Muscle layer of duodenum (tissue), 2 donors: ENCODE data around the gene ZNF469.
A peak's percentile ranks its signal among the peaks of the same experiment; 100 is the strongest.

Source experiments
- H3K27ac ChIP-seq: one replicate; pipeline ENCODE4 v1.7.0; 2013; ENCODE audit warnings: mild to moderate bottlenecking, low read length
- H3K27me3 ChIP-seq: one replicate; pipeline ENCODE4 v1.7.0; 2013; ENCODE audit warnings: low read depth, mild to moderate bottlenecking, control low read depth, low read length
- H3K36me3 ChIP-seq, 2 donors: one replicate each; pipeline ENCODE4 v1.7.0; 2013; ENCODE audit warnings: low read length in 2 of 2, control low read depth in 1 of 2, mild to moderate bottlenecking in 1 of 2; ENCODE audit not compliant: insufficient read depth in 2 of 2, control insufficient read depth in 1 of 2
- H3K4me1 ChIP-seq, 2 donors: one replicate each; pipeline ENCODE4 v1.7.0; 2013; ENCODE audit warnings: low read length in 2 of 2, mild to moderate bottlenecking in 2 of 2, control low read depth in 1 of 2, moderate library complexity in 1 of 2; ENCODE audit not compliant: insufficient read depth in 2 of 2, control insufficient read depth in 1 of 2
- H3K4me3 ChIP-seq, 2 donors: one replicate each; pipeline ENCODE4 v1.7.0; 2013; ENCODE audit warnings: low read length in 2 of 2, low read depth in 1 of 2, mild to moderate bottlenecking in 1 of 2
- H3K9me3 ChIP-seq, 2 donors: one replicate each; pipeline ENCODE4 v1.7.0; 2013; ENCODE audit warnings: low read length in 2 of 2, control low read depth in 1 of 2, mild to moderate bottlenecking in 1 of 2; ENCODE audit not compliant: control insufficient read depth in 1 of 2
- donor health status: healthy.

The ZNF469 gene, protein sequence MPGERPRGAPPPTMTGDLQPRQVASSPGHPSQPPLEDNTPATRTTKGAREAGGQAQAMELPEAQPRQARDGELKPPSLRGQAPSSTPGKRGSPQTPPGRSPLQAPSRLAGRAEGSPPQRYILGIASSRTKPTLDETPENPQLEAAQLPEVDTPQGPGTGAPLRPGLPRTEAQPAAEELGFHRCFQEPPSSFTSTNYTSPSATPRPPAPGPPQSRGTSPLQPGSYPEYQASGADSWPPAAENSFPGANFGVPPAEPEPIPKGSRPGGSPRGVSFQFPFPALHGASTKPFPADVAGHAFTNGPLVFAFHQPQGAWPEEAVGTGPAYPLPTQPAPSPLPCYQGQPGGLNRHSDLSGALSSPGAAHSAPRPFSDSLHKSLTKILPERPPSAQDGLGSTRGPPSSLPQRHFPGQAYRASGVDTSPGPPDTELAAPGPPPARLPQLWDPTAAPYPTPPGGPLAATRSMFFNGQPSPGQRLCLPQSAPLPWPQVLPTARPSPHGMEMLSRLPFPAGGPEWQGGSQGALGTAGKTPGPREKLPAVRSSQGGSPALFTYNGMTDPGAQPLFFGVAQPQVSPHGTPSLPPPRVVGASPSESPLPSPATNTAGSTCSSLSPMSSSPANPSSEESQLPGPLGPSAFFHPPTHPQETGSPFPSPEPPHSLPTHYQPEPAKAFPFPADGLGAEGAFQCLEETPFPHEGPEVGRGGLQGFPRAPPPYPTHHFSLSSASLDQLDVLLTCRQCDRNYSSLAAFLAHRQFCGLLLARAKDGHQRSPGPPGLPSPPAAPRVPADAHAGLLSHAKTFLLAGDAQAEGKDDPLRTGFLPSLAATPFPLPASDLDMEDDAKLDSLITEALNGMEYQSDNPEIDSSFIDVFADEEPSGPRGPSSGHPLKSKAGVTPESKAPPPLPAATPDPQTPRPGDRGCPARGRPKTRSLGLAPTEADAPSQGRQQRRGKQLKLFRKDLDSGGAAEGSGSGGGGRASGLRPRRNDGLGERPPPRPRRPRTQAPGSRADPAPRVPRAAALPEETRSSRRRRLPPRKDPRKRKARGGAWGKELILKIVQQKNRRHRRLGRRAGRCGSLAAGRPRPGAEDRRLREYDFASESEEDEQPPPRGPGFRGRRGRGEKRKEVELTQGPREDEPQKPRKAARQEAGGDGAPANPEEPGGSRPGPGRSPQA (N-terminal part only)

DNA sequence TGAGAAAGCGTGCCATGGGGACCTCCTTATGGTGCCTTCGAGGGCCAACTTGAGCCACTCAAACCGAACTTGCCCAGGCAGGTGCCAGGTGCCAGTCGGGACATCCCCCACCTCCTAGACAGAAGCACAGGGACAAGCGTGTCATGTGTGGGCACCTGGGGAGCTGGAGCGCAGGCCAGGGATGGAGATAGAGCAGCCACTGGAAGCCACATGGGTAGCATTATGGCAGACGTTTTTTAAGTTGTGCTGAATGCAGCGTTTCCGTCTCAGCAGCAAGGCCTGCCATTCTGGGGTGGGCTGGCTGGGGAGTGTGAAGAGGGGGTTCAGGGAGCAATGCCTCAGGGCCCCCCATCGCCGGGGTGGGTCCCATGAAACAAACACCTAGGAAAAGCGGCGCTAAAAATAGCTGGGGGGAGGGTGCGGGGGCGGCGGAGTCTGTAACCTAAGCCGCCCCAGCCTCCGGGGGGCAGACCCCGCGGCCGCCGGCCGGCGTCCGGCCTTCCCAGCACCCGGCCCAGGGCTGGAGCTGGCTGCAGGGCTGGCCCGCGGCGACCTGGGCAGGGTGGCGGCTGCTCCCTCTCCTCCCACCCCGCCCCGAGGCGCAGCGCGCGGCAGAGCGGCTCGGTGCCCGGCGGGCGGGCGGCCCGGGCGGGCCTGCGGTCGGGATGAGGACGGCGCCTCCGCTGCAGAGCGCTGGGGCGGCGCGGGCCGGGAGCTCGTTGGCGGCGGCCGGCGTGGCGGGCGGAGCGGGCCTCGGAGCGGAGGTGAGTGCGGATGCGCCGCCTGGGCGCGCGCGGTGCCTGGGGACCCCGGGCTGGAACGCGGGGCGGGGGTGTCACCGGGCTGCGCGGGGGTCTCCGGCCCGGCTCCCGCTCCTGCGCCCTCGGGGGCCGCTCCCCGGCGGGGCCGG lies at the start of gene ZNF469:
Gene ZNF469, plus strand, starts transcription at position 469 of the 910 bp plus-strand sequence. CDS start 44,512 bp downstream, outside the sequence.
- H3K27me3 ChIP-seq: peaks cover 15% of the 10 kb centered on the region
- no peak within 1 kb of the TSS for H3K27ac ChIP-seq
- peak within 1 kb of the TSS in 1 of 2 donors; percentile 59 for H3K4me3 ChIP-seq

DNA sequence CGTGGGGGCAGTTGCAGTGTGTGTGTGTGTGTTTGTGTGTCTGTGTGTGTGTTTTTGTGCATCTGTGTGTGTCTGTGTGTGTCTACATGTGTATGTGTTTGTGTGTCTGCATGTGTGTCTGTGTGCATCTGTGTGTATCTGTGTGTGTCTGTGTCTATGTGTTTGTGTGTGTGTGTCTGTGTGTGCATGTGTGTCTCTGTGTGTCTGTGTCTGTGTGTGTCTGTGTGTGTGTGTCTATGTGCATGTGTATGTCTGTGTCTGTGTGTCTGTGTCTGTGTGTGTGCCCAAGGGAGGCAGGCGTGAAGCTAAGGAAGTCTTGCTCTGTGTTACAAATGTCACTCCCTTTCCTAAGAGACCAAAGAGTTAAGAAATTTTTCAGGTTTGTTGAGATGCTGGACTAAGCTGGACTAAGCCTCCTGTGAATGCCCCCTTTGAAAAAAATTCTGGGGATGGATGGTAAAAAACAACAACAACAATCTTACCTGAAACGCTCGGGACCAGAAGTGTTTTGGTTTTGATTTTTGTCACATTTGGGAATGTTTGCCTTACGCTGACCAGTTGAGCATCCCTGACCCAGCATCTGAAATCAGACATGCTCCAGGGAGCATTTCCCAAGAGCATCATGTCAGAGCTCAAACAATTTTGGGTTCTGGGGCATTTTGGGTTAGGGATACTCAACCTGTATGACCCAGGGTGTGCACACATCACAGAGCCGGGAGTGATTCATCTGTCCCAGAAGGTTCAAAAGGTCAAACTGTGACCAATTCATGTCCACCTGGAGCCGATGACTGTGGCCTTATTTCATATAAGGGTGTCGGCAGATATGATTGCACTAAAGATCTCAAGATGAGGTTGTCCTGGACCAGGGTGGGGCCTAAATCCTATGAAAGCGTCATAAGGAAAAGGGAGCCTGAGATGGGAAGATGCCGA lies 48.6 kb upstream of the ZNF469 start:
- H3K9me3 ChIP-seq: no peaks in the 10 kb centered on the region
- H3K27me3 ChIP-seq: no peaks in the 10 kb centered on the region
- H3K4me1 ChIP-seq: no peaks in the 10 kb centered on the region
- H3K4me3 ChIP-seq: no peak overlapping the region
- no peaks in the 10 kb centered on the region for H3K36me3 ChIP-seq
- no peak overlapping the region for H3K27ac ChIP-seq

More for the DNA sequence above, at the start of gene ZNF469:
- Histone ChIP-seq H3K9me3 (no peaks in the 10 kb centered on the region), H3K36me3 (no peaks in the 10 kb centered on the region), H3K4me1 (peaks cover 0 to 8% of the 10 kb centered on the region in 2 donors)

DNA sequence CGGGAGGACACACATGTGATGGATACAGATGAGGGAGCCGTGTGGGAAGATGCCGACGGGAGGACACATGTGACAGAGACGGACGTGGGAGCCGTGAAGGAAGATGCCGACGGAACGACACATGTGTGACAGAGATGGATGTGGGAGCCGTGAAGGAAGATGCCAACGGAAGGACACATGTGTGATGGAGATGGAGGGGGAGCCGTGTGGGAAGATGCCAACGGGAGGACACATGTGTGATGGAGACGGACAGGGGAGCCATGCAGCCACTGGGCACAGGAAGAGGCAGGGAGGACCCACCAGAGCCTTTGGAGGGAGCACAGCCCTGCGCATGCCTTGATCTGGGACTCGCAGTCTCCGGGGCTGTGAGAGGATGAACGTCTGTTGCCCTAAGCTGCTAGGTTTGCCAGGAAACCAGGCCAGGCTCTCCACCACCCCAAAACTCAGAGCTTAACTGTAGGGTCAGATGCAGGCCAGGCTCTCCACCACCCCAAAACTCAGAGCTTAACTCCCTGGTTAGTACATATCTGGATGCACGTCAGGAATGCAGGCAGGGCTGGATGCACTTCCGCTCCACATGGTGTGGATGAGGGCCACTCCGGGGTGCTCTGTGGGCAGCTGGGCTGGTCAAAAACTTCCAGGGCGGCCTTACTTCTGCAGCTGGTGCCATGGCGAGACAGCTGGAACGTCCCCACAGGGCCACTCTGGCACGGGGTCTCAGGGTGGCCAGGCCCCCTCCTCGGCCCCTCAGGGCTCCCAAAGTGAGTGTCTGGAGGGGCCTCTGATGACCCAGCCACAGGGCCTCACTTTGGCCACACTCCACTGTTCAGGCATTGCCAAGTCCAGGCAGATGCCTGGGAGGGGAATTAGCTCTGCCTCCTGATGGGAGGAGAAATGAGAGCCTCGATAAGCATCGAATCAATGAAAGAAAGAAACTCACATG lies 47.7 kb upstream of the ZNF469 start:
- Histone ChIP-seq H3K9me3 (no peaks in the 10 kb centered on the region), H3K36me3 (no peaks in the 10 kb centered on the region), H3K27me3 (no peaks in the 10 kb centered on the region), H3K4me1 (no peaks in the 10 kb centered on the region), H3K27ac (no peak overlapping the region), H3K4me3 (no peak overlapping the region)

DNA sequence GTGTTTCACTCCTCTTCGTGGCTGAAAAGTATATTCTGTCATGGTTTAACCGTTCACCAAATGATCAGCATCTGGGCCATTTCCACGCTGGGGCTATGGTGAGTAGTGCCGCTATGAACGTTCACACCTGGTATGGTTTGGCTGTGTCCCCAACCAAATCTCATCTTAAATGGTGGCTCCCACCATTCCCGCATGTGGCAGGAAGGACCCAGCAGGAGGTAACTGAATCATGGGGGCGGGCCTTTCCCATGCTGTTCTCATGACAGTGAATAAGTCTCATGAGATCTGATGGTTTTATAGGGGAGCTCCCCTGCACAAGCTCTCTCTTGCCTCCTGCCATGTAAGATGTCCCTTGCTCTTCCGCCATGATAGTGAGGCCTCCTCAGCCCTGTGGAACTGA lies 45.7 kb upstream of the ZNF469 start:
- no peaks in the 10 kb centered on the region for H3K9me3 ChIP-seq
- H3K27me3 ChIP-seq: no peaks in the 10 kb centered on the region
- no peaks in the 10 kb centered on the region for H3K4me1 ChIP-seq
- no peak overlapping the region for H3K27ac ChIP-seq
- no peak overlapping the region for H3K4me3 ChIP-seq
- H3K36me3 ChIP-seq: no peaks in the 10 kb centered on the region

DNA sequence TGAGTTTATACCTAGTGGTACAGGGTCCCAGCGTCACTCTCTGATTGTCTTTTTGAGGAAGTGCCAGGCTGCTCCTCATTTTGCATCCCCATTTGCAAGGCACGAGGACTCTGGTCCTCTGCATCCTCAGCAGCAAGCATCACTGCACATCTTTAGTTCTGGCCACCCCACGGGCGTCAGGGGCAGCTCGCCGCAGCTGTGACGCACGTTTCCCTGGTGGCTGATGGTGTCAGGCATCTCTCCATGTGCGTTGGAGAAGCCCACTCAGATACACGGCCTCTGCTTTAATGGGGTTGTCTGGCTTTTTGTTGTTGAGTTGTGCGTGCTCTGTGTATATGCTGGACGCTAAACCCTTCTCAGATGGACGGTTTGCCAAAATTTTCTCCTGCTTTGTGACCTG lies 45.2 kb upstream of the ZNF469 start:
- no peaks in the 10 kb centered on the region for H3K9me3 ChIP-seq
- H3K27ac ChIP-seq: no peak overlapping the region
- no peaks in the 10 kb centered on the region for H3K36me3 ChIP-seq
- H3K4me1 ChIP-seq: no peaks in the 10 kb centered on the region
- H3K27me3 ChIP-seq: no peaks in the 10 kb centered on the region
- H3K4me3 ChIP-seq: no peak overlapping the region

DNA sequence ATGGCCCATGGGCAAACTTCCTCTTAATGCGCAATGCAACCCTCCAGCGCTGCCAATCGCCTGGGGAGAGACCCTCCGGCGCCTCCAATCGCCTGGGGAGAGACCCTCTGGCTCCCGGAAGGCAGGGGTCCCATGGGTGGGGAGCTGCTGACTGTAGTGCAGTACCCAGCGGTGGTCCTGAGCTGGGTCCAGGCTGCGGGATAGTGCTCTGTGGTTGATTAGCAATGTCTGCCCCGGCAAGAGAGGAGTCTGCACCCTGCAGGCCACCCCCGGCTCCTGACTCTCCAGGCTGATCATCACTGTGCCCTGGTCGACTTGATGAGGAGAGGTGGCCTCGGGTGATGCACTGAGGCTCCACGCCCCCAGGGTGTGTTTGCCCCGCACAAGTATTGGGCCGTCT lies 44.6 kb upstream of the ZNF469 start:
- H3K4me1 ChIP-seq: no peaks in the 10 kb centered on the region
- H3K27me3 ChIP-seq: no peaks in the 10 kb centered on the region
- peaks cover 0 to 5% of the 10 kb centered on the region in 2 donors for H3K9me3 ChIP-seq
- H3K4me3 ChIP-seq: no peak overlapping the region
- no peak overlapping the region for H3K27ac ChIP-seq
- no peaks in the 10 kb centered on the region for H3K36me3 ChIP-seq

DNA sequence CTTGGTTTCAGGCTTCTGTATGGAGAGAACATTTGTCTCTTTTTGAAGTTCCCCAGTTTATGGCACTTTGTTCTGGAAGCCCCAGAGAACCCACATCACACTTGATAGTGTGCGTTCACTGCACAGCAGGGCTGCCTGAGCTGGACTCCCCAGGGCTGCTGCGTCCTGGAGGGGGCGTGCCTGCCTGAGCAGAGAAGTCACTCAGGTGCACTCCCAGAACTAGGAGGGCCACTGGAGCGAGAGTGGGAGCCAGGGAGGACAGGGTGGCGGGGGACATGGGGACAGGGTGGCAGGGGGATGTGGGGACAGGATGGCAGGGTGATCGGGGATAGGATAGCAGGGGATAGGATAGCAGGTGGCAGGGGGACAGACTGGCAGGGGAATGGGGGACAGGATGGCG lies 43.9 kb upstream of the ZNF469 start:
- no peaks in the 10 kb centered on the region for H3K4me1 ChIP-seq
- peaks cover 0 to 11% of the 10 kb centered on the region in 2 donors for H3K9me3 ChIP-seq
- no peaks in the 10 kb centered on the region for H3K27me3 ChIP-seq
- H3K36me3 ChIP-seq: no peaks in the 10 kb centered on the region
- no peak overlapping the region for H3K4me3 ChIP-seq
- no peak overlapping the region for H3K27ac ChIP-seq

DNA sequence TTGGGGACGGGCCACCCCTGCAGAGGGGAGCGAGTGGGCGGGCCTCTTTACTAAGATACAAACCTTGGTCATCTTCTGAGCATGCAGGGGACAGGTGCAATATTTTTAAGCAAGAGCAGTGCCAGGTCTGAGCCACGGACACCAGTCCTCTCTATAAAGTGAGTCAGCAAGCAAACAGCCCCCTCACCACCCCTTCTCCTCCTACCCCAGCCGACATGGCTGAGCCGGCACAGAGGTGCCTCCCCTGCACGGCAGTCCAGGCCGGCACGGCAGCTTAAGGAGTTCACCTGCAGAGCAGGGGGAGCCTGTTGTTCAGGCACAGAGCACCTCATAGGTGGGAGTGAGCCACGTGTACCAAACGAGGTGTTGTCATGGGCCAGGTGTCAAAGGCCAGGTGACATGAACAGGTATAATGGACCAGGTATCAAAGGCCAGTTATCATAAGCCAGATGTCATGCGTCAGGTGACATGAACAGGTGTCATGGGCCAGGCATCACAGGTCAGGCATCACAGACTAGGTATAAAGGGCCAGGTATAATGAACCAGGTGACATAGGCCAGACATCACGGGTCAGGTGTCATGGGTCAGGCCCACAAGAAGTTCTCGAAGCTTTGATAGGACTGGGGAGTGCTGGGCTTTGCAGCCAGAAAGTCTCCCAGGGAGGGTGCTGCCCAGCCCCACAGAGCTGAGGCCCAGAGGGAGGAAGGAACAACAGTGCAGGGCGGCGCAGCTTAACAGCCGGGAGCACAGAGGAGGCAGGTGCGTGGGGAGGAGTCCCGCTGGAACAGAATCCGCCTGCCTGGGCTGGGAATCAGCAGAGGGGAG lies 42.6 kb upstream of the ZNF469 start:
- no peak overlapping the region for H3K4me3 ChIP-seq

More for the DNA sequence above, 42.6 kb upstream of the ZNF469 start:
- Histone ChIP-seq H3K4me1 (no peaks in the 10 kb centered on the region), H3K27me3 (no peaks in the 10 kb centered on the region), H3K36me3 (no peaks in the 10 kb centered on the region), H3K27ac (no peak overlapping the region), H3K9me3 (peaks cover 0 to 13% of the 10 kb centered on the region in 2 donors)
